H9 (cell line): Measurements from ENCODE around the gene BICRAL. TPM values are rescaled to one million over a fixed set of nuclear protein-coding genes. Genes with fewer than 3 reads are reported as not detected.

Source experiments
- DNase-seq: peaks from one replicate; pipeline ENCODE4 v3.0.0-alpha.2; 2017
- H2AFZ ChIP-seq: one replicate; pipeline ENCODE4 v1.6.1; 2013; ENCODE audit warnings: mild to moderate bottlenecking, low read length, control low read depth, moderate library complexity
- H2AK5ac ChIP-seq: 2 replicates; pipeline ENCODE4 v1.6.1; 2013; ENCODE audit warnings: low read length, control low read depth, mixed read lengths; ENCODE audit not compliant: insufficient read length
- H2BK120ac ChIP-seq: one replicate; pipeline ENCODE4 v1.6.1; 2013; ENCODE audit warnings: low read depth, mild to moderate bottlenecking, low read length, control low read depth, inconsistent platforms; ENCODE audit not compliant: poor library complexity, severe bottlenecking
- H2BK12ac ChIP-seq: 2 replicates; pipeline ENCODE4 v1.6.1; 2013; ENCODE audit warnings: low read length, control low read depth, mixed read lengths, low read depth; ENCODE audit not compliant: insufficient read length
- H2BK15ac ChIP-seq: 2 replicates; pipeline ENCODE4 v1.6.1; 2013; ENCODE audit warnings: low read depth, low read length, control low read depth
- H2BK20ac ChIP-seq: one replicate; pipeline ENCODE4 v1.6.1; 2013; ENCODE audit warnings: low read depth, mild to moderate bottlenecking, low read length, control low read depth, inconsistent platforms; ENCODE audit not compliant: poor library complexity, severe bottlenecking
- H2BK5ac ChIP-seq: 2 replicates; pipeline ENCODE4 v1.6.1; 2013; ENCODE audit warnings: low read length, control low read depth, mixed read lengths; ENCODE audit not compliant: insufficient read length
- H3K14ac ChIP-seq: 2 replicates; pipeline ENCODE4 v1.6.1; 2013; ENCODE audit warnings: low read length, control low read depth; ENCODE audit not compliant: insufficient read depth
- H3K18ac ChIP-seq: 2 replicates; pipeline ENCODE4 v1.6.1; 2013; ENCODE audit warnings: low read depth, mild to moderate bottlenecking, mixed read lengths, low read length, control low read depth; ENCODE audit not compliant: insufficient read length
- H3K23ac ChIP-seq: 2 replicates; pipeline ENCODE4 v1.6.1; 2013; ENCODE audit warnings: low read length, control low read depth, mixed read lengths, low read depth; ENCODE audit not compliant: insufficient read length
- H3K23me2 ChIP-seq: 2 replicates; pipeline ENCODE4 v1.6.1; 2013; ENCODE audit warnings: low read depth, mild to moderate bottlenecking, mixed read lengths, low read length, control low read depth; ENCODE audit not compliant: insufficient read length, poor library complexity, severe bottlenecking
- H3K27ac ChIP-seq: 2 replicates; pipeline ENCODE4 v1.5.1; 2013; ENCODE audit warnings: low read length, control low read depth, mixed read lengths, low read depth; ENCODE audit not compliant: insufficient read length
- H3K27me3 ChIP-seq: 2 replicates; pipeline ENCODE4 v1.6.1; 2013; ENCODE audit warnings: low read length, control low read depth, inconsistent platforms; ENCODE audit not compliant: insufficient read depth
- H3K4ac ChIP-seq: 2 replicates; pipeline ENCODE4 v1.6.1; 2013; ENCODE audit warnings: low read depth, mild to moderate bottlenecking, control low read depth, inconsistent platforms, low read length, moderate library complexity
- H3K4me1 ChIP-seq: 2 replicates; pipeline ENCODE4 v1.6.1; 2013; ENCODE audit warnings: low read length, control low read depth, inconsistent platforms; ENCODE audit not compliant: insufficient read depth
- H3K4me2 ChIP-seq: 2 replicates; pipeline ENCODE4 v1.6.1; 2013; ENCODE audit warnings: low read length, control low read depth, mixed read lengths; ENCODE audit not compliant: insufficient read length, insufficient read depth
- H3K56ac ChIP-seq: 2 replicates; pipeline ENCODE4 v1.6.1; 2013; ENCODE audit warnings: low read depth, mild to moderate bottlenecking, mixed read lengths, low read length, control low read depth; ENCODE audit not compliant: insufficient read length
- H3K79me1 ChIP-seq: 2 replicates; pipeline ENCODE4 v1.6.1; 2013; ENCODE audit warnings: low read depth, mild to moderate bottlenecking, moderate library complexity, low read length, control low read depth, inconsistent platforms; ENCODE audit not compliant: insufficient read depth, poor library complexity, severe bottlenecking
- H3K79me2 ChIP-seq: 2 replicates; pipeline ENCODE4 v1.6.1; 2013; ENCODE audit warnings: low read length, control low read depth, inconsistent platforms; ENCODE audit not compliant: insufficient read depth
- H3K9ac ChIP-seq: 2 replicates; pipeline ENCODE4 v1.6.1; 2013; ENCODE audit warnings: low read length, control low read depth, mixed read lengths; ENCODE audit not compliant: insufficient read length; ENCODE audit errors: extremely low read depth
- H3K9me3 ChIP-seq: one replicate; pipeline ENCODE4 v1.6.1; 2013; ENCODE audit warnings: low read depth, low read length, inconsistent platforms; ENCODE audit not compliant: control insufficient read depth
- H3T11ph ChIP-seq: one replicate; pipeline ENCODE4 v1.6.1; 2013; ENCODE audit warnings: mild to moderate bottlenecking, low read length, control low read depth, inconsistent platforms
- H4K20me1 ChIP-seq: one replicate; pipeline ENCODE4 v1.6.1; 2013; ENCODE audit not compliant: control insufficient read depth, insufficient read length, insufficient read depth
- H4K5ac ChIP-seq: 2 replicates; pipeline ENCODE4 v1.6.1; 2013; ENCODE audit warnings: low read depth, mild to moderate bottlenecking, mixed read lengths, low read length, control low read depth; ENCODE audit not compliant: insufficient read length
- H4K8ac ChIP-seq: replicated peaks from 2 replicates; pipeline ENCODE4 v1.6.1; 2013; ENCODE audit warnings: low read length, control low read depth, mixed read lengths, low read depth; ENCODE audit not compliant: insufficient read length
- H4K91ac ChIP-seq: 2 replicates; pipeline ENCODE4 v1.6.1; 2013; ENCODE audit warnings: low read depth, mild to moderate bottlenecking, moderate library complexity, mixed read lengths, low read length, control low read depth; ENCODE audit not compliant: insufficient read length
- H3K27ac Mint-ChIP-seq, 3 experiments: 2 replicates in 2 of 3; 3 replicates in 1 of 3; pipeline ENCODE4 v1.8.0; 2020 to 2021; ENCODE audit warnings: mixed read lengths in 3 of 3, mild to moderate bottlenecking in 1 of 3, moderate library complexity in 1 of 3
- H3K27me3 Mint-ChIP-seq: 2 replicates; pipeline ENCODE4 v1.8.0; 2021; ENCODE audit warnings: low read depth, mild to moderate bottlenecking, moderate library complexity, mixed read lengths
- H3K36me3 Mint-ChIP-seq, 3 experiments: 2 replicates in 2 of 3; 3 replicates in 1 of 3; pipeline ENCODE4 v1.8.0; 2020 to 2021; ENCODE audit warnings: low read depth in 3 of 3, mixed read lengths in 3 of 3; ENCODE audit not compliant: insufficient read depth in 1 of 3
- H3K4me1 Mint-ChIP-seq, 2 experiments: 2 replicates each; pipeline ENCODE4 v1.8.0; 2020; ENCODE audit warnings: mixed read lengths in 2 of 2
- H3K4me3 Mint-ChIP-seq, 2 experiments: 2 replicates in 1 of 2; 3 replicates in 1 of 2; pipeline ENCODE4 v1.8.0; 2020 to 2021; ENCODE audit warnings: mild to moderate bottlenecking in 2 of 2, mixed read lengths in 2 of 2, moderate library complexity in 1 of 2
- H3K9me3 Mint-ChIP-seq, 2 experiments: 2 replicates in 1 of 2; 3 replicates in 1 of 2; pipeline ENCODE4 v1.8.0; 2020; ENCODE audit warnings: mild to moderate bottlenecking in 2 of 2, mixed read lengths in 2 of 2, moderate library complexity in 1 of 2
- whole genome bisulfite sequencing: extraction: QIAGEN DNeasy Blood & Tissue Kit; methylation state at CpG from one replicate; pipeline ENCODE4 v1.1.7; 2013; ENCODE audit warnings: missing lambda C conversion rate, low lambda C conversion rate, mixed read lengths; ENCODE audit not compliant: insufficient read length; ENCODE audit errors: extremely low coverage; 5-methylcytosine and 5-hydroxymethylcytosine counted together
- total RNA-seq: library from RNA; stranded (reverse); gene quantifications from 2 replicates; pipeline ENCODE4 v1.2.1, GENCODE V29; 2021
- TF ChIP-seq, protein P1 (sequence below): fragments of 200-600 bp; sonication (generic); conservative IDR thresholded peaks from 3 replicates; pipeline ENCODE4 v1.8.0; 2021; ENCODE audit warnings: antibody characterized with exemption, mild to moderate bottlenecking

BICRAL gene
- total RNA-seq, 1 experiment from 2014 or later, result 9.8 TPM

DNA sequence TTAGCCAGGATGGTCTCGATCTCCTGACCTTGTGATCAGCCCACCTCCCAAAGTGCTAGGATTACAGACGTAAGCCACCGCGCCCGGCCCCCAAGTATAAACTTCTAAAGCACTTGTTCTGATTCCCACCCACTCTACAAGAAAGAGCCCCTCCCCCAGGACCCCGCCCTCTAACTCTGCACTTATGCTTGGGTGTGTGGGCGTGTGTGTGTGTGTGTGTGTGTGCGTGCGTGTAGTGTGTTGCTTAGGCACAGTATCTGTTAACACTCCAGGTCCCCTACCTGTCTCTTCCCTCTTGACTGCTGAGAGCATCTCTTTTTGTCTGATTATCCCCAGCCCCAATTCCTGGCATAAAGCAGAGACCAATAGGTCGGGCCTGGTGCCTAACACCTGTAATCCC, 128.0 kb downstream of the BICRAL start:
- H3K9me3 Mint-ChIP-seq, result no peaks in the 10 kb centered on the region; a peak in 1 of 5 replicates

More for the DNA sequence above, 128.0 kb downstream of the BICRAL start:
- H3K4me1 Mint-ChIP-seq, result peaks cover 5% of the 10 kb centered on the region in 2 experiments; a peak in 3 of 4 replicates
- H3K4ac ChIP-seq, result no peak overlapping the region
- TF ChIP-seq, protein P1, sequence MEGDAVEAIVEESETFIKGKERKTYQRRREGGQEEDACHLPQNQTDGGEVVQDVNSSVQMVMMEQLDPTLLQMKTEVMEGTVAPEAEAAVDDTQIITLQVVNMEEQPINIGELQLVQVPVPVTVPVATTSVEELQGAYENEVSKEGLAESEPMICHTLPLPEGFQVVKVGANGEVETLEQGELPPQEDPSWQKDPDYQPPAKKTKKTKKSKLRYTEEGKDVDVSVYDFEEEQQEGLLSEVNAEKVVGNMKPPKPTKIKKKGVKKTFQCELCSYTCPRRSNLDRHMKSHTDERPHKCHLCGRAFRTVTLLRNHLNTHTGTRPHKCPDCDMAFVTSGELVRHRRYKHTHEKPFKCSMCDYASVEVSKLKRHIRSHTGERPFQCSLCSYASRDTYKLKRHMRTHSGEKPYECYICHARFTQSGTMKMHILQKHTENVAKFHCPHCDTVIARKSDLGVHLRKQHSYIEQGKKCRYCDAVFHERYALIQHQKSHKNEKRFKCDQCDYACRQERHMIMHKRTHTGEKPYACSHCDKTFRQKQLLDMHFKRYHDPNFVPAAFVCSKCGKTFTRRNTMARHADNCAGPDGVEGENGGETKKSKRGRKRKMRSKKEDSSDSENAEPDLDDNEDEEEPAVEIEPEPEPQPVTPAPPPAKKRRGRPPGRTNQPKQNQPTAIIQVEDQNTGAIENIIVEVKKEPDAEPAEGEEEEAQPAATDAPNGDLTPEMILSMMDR, result no peak
- no peaks in the 10 kb centered on the region for H3K36me3 Mint-ChIP-seq
- H2AFZ ChIP-seq, result no peak overlapping the region
- no peak overlapping the region for H2BK15ac ChIP-seq
- H3K27me3 ChIP-seq, result no peaks in the 10 kb centered on the region
- no peak overlapping the region for H3K18ac ChIP-seq
- no peaks in the 10 kb centered on the region for H3K9me3 ChIP-seq
- no peak overlapping the region for H3K14ac ChIP-seq
- no peak overlapping the region for H2BK120ac ChIP-seq
- no peaks in the 10 kb centered on the region for H3K79me2 ChIP-seq
- H3K27ac Mint-ChIP-seq, result no peak overlapping the region
- no peak overlapping the region for H2BK5ac ChIP-seq
- no peaks in the 10 kb centered on the region for H4K20me1 ChIP-seq
- DNase-seq, result no peak
- no peaks in the 10 kb centered on the region for H3K23me2 ChIP-seq
- no peaks in the 10 kb centered on the region for H3K4me1 ChIP-seq
- H3K9ac ChIP-seq, result no peak overlapping the region
- no peak overlapping the region for H4K91ac ChIP-seq
- no peak overlapping the region for H3K4me2 ChIP-seq
- H3K79me1 ChIP-seq, result no peaks in the 10 kb centered on the region
- no peak overlapping the region for H3K4me3 Mint-ChIP-seq
- H4K5ac ChIP-seq, result no peak overlapping the region
- no peak overlapping the region for H3T11ph ChIP-seq
- no peak overlapping the region for H2AK5ac ChIP-seq
- 0 out of 2 replicates have a peak, but pooled peaks cover 1% of the 10 kb centered on the region for H3K27me3 Mint-ChIP-seq
- H3K56ac ChIP-seq, result no peak overlapping the region
- WGBS, result no CpG with 5 or more reads among the region's 10 CpGs
- H3K23ac ChIP-seq, result no peak overlapping the region
- H2BK20ac ChIP-seq, result no peak overlapping the region
- no peak overlapping the region for H2BK12ac ChIP-seq
- H4K8ac ChIP-seq, result no peak overlapping the region
- H3K27ac ChIP-seq, result no peak overlapping the region
